ENCODE data around the gene MYH6. TPM values are rescaled to one million over a fixed set of nuclear protein-coding genes. Genes with fewer than 3 reads are reported as not detected.

Gene MYH6
- total and polyA plus RNA-seq, 4 experiments from 2014 or later: not detected

DNA sequence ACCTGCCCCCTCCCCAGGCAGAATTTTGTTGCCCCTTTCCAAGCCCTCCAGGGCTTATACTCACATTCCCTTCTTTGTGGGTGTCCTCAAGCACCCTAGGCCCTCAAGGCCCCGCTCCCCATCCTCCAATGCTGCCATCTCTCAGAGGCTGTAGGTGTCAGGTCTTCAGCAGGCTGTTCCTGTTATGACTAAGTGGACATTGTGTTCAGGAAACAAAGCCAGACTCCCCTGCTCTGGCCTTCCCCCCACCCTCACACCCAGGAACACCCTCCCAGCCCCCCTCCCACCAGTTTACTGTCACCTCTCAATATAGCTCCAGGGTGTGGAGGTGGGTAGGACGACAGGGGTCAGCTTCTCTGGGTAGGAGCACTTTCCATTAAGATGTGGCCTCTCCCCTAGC, 1.4 kb upstream of the MYH6 start:
- CTCF ChIA-PET (ENCODE audit: partially characterized antibody): interaction anchor here (0.5 to 1.4 kb wide), 2 partner anchors 29 to 1522 kb away, joined by 3 to 4 read pairs; no protein-coding TSS in a partner anchor
- DNase-seq: no peak

DNA sequence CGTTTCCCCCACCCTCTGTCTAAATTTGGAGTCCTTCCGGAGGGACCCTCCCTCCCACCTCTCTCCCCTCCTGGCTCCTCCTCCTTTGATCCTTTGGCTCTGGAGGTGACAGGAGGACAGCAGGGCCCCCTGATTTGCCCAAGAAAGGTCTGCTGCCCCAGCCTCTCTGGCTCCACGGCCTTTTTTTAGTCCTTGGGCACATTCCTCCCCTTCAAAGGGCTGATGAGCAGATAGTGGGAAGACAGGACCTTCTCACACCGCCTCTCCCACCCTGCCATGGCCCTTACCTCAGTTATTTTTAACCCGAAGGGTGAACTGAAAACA, 196 bp upstream of the MYH6 start:
- no peaks in the 10 kb centered on the region for H3K27me3 ChIP-seq (ENCODE audit: insufficient read depth, low read length)
- intact Hi-C loops (cut with micrococcal nuclease): no loop called here
- no peaks in the 10 kb centered on the region for H3K9me3 ChIP-seq (ENCODE audit: control insufficient read depth in 1 of 2, low read length in 2 of 2)
- H3K4me1 ChIP-seq (ENCODE audit: insufficient read depth, low read length): no peaks in the 10 kb centered on the region
- no peaks in the 10 kb centered on the region for H3K36me3 ChIP-seq (ENCODE audit: insufficient read depth, low read length)
- DNase-seq: no peak
- Mint-ChIP-seq H3K4me1 (no peaks in the 10 kb centered on the region), H3K4me3 (no peak overlapping the region), H3K36me3 (no peaks in the 10 kb centered on the region), H3K27me3 (peaks cover 6 to 23% of the 10 kb centered on the region in 2 donors), H3K27ac (no peak overlapping the region), H3K9me3 (peaks cover 0 to 3% (median 0%) of the 10 kb centered on the region in 8 donors)
- CTCF ChIA-PET (ENCODE audit: partially characterized antibody): no interaction called here
- H3K4me3 ChIP-seq (ENCODE audit: low read length in 2 of 2): no peak overlapping the region
- POLR2A ChIA-PET (ENCODE audit: partially characterized antibody): no interaction called here
- no peak overlapping the region for H3K27ac ChIP-seq (ENCODE audit: low read depth, low read length)

More for the DNA sequence above, 1.4 kb upstream of the MYH6 start:
- H3K4me3 Mint-ChIP-seq: no peak overlapping the region
- Histone ChIP-seq H3K36me3 (ENCODE audit: insufficient read depth, low read length) (no peaks in the 10 kb centered on the region), H3K4me1 (ENCODE audit: insufficient read depth, low read length) (no peaks in the 10 kb centered on the region), H3K27ac (ENCODE audit: low read depth, low read length) (no peak overlapping the region), H3K27me3 (ENCODE audit: insufficient read depth, low read length) (no peaks in the 10 kb centered on the region), H3K4me3 (ENCODE audit: low read length in 2 of 2) (no peak overlapping the region), H3K9me3 (ENCODE audit: control insufficient read depth in 1 of 2, low read length in 2 of 2) (no peaks in the 10 kb centered on the region)
- peaks cover 0 to 3% (median 0%) of the 10 kb centered on the region in 8 donors for H3K9me3 Mint-ChIP-seq
- H3K4me1 Mint-ChIP-seq: no peaks in the 10 kb centered on the region
- intact Hi-C loops (cut with micrococcal nuclease): no loop called here
- H3K27ac Mint-ChIP-seq: no peak overlapping the region
- H3K36me3 Mint-ChIP-seq: no peaks in the 10 kb centered on the region
- POLR2A ChIA-PET (ENCODE audit: partially characterized antibody): no interaction called here
- peaks cover 6 to 19% of the 10 kb centered on the region in 2 donors for H3K27me3 Mint-ChIP-seq

DNA sequence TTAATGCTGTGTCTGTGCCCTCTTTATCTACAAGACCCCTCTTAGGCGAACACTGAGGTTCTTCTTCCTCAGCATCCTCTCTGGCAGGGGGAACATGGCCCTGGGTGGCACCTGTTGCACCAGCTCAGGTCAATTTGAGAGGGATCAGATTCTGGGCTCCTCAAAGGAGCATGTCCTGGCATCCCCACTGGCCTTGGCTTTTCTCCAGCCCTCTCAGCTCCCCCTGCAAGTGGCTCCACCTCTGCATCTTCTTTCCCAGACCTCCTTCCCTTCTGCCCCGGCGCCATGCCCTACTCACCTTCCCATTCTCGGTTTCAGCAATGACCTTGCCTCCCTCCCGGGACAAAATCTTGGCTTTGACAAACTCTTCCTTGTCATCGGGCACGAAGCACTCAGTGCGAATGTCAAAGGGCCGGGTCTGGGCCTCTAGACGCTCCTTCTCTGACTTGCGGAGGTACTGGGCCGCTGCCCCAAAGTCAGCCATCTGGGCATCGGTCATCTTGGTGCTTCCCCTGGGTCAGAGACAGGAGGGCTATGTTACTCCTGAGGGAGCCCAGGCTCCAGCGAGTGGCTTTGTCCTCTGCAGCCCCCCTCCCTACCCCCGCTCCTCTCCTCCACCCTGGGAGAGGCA, 1.2 kb downstream of the MYH6 start:
- no peak for DNase-seq
- H3K4me1 Mint-ChIP-seq: no peaks in the 10 kb centered on the region
- ChIA-PET POLR2A (ENCODE audit: partially characterized antibody) (no interaction called here), CTCF (ENCODE audit: partially characterized antibody) (no interaction called here)
- H3K36me3 ChIP-seq (ENCODE audit: insufficient read depth, low read length): no peaks in the 10 kb centered on the region
- H3K27me3 Mint-ChIP-seq: peaks cover 6 to 25% of the 10 kb centered on the region in 2 donors
- intact Hi-C loops (cut with micrococcal nuclease): no loop called here
- H3K4me3 Mint-ChIP-seq: no peak overlapping the region
- H3K27ac ChIP-seq (ENCODE audit: low read depth, low read length): no peak overlapping the region
- no peak overlapping the region for H3K4me3 ChIP-seq (ENCODE audit: low read length in 2 of 2)
- no peaks in the 10 kb centered on the region for H3K4me1 ChIP-seq (ENCODE audit: insufficient read depth, low read length)
- no peak overlapping the region for H3K27ac Mint-ChIP-seq
- H3K9me3 Mint-ChIP-seq: peaks cover 0 to 3% (median 0%) of the 10 kb centered on the region in 8 donors
- no peaks in the 10 kb centered on the region for H3K36me3 Mint-ChIP-seq
- H3K9me3 ChIP-seq (ENCODE audit: control insufficient read depth in 1 of 2, low read length in 2 of 2): no peaks in the 10 kb centered on the region
- H3K27me3 ChIP-seq (ENCODE audit: insufficient read depth, low read length): no peaks in the 10 kb centered on the region

DNA sequence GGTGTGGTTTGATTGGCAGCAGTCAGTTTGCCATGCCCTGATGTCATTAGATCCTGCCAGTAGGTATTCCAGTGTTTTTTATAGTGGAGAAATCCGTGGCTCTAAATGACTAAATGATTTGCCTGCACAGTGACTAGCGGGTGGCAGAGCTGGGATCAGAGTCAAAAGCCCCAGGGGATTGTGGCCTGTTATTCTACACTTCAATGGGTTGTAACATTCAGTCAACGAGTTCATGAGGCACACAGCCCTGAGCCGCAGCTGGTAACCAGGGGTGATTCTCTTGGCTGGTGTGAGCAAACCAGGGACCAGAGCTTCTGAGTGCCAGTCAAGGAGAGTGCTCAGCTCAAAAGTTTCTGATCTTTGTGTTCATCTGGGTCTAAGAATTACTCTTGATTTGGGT, 1.8 kb downstream of the MYH6 start:
- no peaks in the 10 kb centered on the region for H3K4me1 Mint-ChIP-seq
- H3K4me3 Mint-ChIP-seq: no peak overlapping the region
- Histone ChIP-seq H3K4me3 (ENCODE audit: low read length in 2 of 2) (no peak overlapping the region), H3K4me1 (ENCODE audit: insufficient read depth, low read length) (no peaks in the 10 kb centered on the region), H3K27me3 (ENCODE audit: insufficient read depth, low read length) (no peaks in the 10 kb centered on the region), H3K9me3 (ENCODE audit: control insufficient read depth in 1 of 2, low read length in 2 of 2) (no peaks in the 10 kb centered on the region), H3K27ac (ENCODE audit: low read depth, low read length) (no peak overlapping the region), H3K36me3 (ENCODE audit: insufficient read depth, low read length) (no peaks in the 10 kb centered on the region)
- no peaks in the 10 kb centered on the region for H3K36me3 Mint-ChIP-seq
- H3K27me3 Mint-ChIP-seq: peaks cover 6 to 27% of the 10 kb centered on the region in 2 donors
- peaks cover 0 to 3% (median 0%) of the 10 kb centered on the region in 8 donors for H3K9me3 Mint-ChIP-seq
- intact Hi-C loops (cut with micrococcal nuclease): no loop called here
- ChIA-PET POLR2A (ENCODE audit: partially characterized antibody) (no interaction called here), CTCF (ENCODE audit: partially characterized antibody) (no interaction called here)
- no peak for DNase-seq
- H3K27ac Mint-ChIP-seq: no peak overlapping the region

DNA sequence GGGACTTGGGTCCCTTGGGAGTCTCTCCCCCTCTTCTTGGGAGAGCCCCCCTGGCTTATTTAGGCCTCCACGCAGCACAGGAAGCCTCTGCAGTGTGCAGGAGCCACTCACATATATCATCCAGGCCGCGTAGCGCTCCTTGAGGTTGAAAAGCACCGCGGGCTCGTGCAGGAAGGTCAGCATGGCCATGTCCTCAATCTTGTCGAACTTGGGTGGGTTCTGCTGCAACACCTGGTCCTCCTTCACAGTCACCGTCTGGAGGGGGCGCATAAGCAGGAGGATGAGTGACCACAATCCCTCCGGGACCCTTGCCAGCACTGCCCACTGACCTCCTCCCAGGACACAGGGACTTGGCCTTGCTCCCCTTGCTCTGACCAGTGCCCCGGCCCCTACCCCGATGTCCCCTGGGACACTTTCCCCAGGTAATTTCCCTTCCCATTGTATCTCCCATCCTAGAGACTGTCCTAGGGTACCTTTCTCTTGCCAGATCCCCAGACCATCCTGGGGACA, 2.5 kb downstream of the MYH6 start:
- peaks cover 6 to 23% of the 10 kb centered on the region in 2 donors for H3K27me3 Mint-ChIP-seq
- H3K4me1 Mint-ChIP-seq: no peaks in the 10 kb centered on the region
- Histone ChIP-seq H3K4me1 (ENCODE audit: insufficient read depth, low read length) (no peaks in the 10 kb centered on the region), H3K27ac (ENCODE audit: low read depth, low read length) (no peak overlapping the region), H3K9me3 (ENCODE audit: control insufficient read depth in 1 of 2, low read length in 2 of 2) (no peaks in the 10 kb centered on the region), H3K36me3 (ENCODE audit: insufficient read depth, low read length) (no peaks in the 10 kb centered on the region), H3K4me3 (ENCODE audit: low read length in 2 of 2) (no peak overlapping the region), H3K27me3 (ENCODE audit: insufficient read depth, low read length) (no peaks in the 10 kb centered on the region)
- POLR2A ChIA-PET (ENCODE audit: partially characterized antibody): no interaction called here
- DNase-seq: no peak
- peak overlapping the region in 1 of 7 donors; percentile 29 for H3K27ac Mint-ChIP-seq
- no peak overlapping the region for H3K4me3 Mint-ChIP-seq
- peaks cover 0 to 3% (median 0%) of the 10 kb centered on the region in 8 donors for H3K9me3 Mint-ChIP-seq
- intact Hi-C loops (cut with micrococcal nuclease): no loop called here
- CTCF ChIA-PET (ENCODE audit: partially characterized antibody): no interaction called here
- H3K36me3 Mint-ChIP-seq: no peaks in the 10 kb centered on the region

DNA sequence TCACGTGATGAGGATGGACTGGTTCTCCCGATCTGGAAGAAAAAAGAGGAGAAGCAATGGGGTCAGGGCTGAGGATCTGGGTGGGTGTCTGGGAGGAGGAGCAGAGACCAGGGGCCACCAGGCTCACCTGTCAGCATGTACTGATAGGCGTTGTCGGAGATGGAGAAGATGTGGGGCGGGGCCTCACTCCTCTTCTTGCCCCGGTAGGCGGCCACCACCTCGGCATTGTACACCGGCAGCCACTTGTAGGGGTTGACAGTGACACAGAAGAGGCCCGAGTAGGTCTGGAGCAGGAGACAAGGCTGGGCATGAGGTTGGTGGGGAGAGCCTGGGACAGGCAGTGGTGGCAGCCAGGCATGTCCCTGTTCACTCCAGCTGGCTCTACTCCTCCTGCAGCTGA, 3.0 kb downstream of the MYH6 start:
- CTCF ChIA-PET (ENCODE audit: partially characterized antibody): no interaction called here
- H3K9me3 Mint-ChIP-seq: peaks cover 0 to 3% (median 0%) of the 10 kb centered on the region in 8 donors

DNA sequence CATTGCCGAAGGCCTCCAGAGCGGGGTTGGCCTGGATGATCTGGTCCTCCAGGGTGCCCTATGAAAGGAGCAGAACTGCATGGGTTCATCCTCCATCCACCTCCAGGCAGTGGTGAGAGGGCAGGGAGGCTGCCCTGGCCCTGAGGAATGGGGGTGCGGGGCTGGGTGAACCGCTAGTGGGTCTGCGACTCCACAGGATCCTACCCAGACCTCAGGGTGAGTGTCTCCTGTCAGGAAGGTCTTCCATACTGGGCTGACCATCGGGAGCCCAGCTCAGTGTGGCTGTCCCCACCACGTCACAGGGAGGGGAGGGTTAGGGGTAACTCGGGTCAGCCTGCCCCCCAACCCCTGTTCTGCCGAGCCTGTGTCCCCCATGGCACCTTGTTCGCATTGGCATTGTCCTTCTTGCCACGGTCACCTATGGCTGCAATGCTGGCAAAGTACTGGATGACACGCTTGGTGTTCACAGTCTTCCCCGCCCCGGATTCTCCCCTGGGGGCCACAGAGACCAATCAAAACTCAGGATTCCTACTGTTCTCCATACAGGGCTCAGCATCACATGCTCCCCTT, 3.7 kb downstream of the MYH6 start:
- no peaks in the 10 kb centered on the region for H3K4me1 Mint-ChIP-seq
- no peaks in the 10 kb centered on the region for H3K36me3 Mint-ChIP-seq
- intact Hi-C loops (cut with micrococcal nuclease): no loop called here
- no peak overlapping the region for H3K27ac Mint-ChIP-seq
- ChIA-PET CTCF (ENCODE audit: partially characterized antibody) (no interaction called here), POLR2A (ENCODE audit: partially characterized antibody) (no interaction called here)
- H3K9me3 Mint-ChIP-seq: peaks cover 0 to 3% (median 0%) of the 10 kb centered on the region in 8 donors
- Histone ChIP-seq H3K36me3 (ENCODE audit: insufficient read depth, low read length) (no peaks in the 10 kb centered on the region), H3K4me1 (ENCODE audit: insufficient read depth, low read length) (no peaks in the 10 kb centered on the region), H3K27ac (ENCODE audit: low read depth, low read length) (no peak overlapping the region), H3K9me3 (ENCODE audit: control insufficient read depth in 1 of 2, low read length in 2 of 2) (no peaks in the 10 kb centered on the region), H3K4me3 (ENCODE audit: low read length in 2 of 2) (no peak overlapping the region), H3K27me3 (ENCODE audit: insufficient read depth, low read length) (no peaks in the 10 kb centered on the region)
- H3K27me3 Mint-ChIP-seq: peaks cover 4 to 22% of the 10 kb centered on the region in 2 donors
- H3K4me3 Mint-ChIP-seq: no peak overlapping the region
- no peak for DNase-seq

More for the DNA sequence above, 3.0 kb downstream of the MYH6 start:
- no peak overlapping the region for H3K27ac ChIP-seq (ENCODE audit: low read depth, low read length)
- Mint-ChIP-seq H3K27ac (no peak overlapping the region), H3K4me3 (no peak overlapping the region), H3K36me3 (no peaks in the 10 kb centered on the region), H3K27me3 (peaks cover 4 to 22% of the 10 kb centered on the region in 2 donors), H3K4me1 (no peaks in the 10 kb centered on the region)
- H3K4me3 ChIP-seq (ENCODE audit: low read length in 2 of 2): no peak overlapping the region
- no peaks in the 10 kb centered on the region for H3K36me3 ChIP-seq (ENCODE audit: insufficient read depth, low read length)
- H3K9me3 ChIP-seq (ENCODE audit: control insufficient read depth in 1 of 2, low read length in 2 of 2): no peaks in the 10 kb centered on the region
- no peak for DNase-seq
- intact Hi-C loops (cut with micrococcal nuclease): no loop called here
- no peaks in the 10 kb centered on the region for H3K27me3 ChIP-seq (ENCODE audit: insufficient read depth, low read length)
- POLR2A ChIA-PET (ENCODE audit: partially characterized antibody): no interaction called here
- no peaks in the 10 kb centered on the region for H3K4me1 ChIP-seq (ENCODE audit: insufficient read depth, low read length)
